ENCODE measurements around the gene GKN1.

GKN1 gene

GRCh38 chr2:69010437-69011194, 36.2 kb downstream of the GKN1 start:
- Histone ChIP-seq H4K20me1 (ENCODE audit: insufficient read depth, low read length) (no peaks in the 10 kb centered on the region), H2AFZ (ENCODE audit: low read depth, low read length) (no peak overlapping the region), H3K9me3 (ENCODE audit: insufficient read depth, low read length, severe bottlenecking) (no peaks in the 10 kb centered on the region), H3K4me3 (ENCODE audit: low read depth in 1 of 2, low read length in 2 of 2) (no peak overlapping the region), H3K27me3 (ENCODE audit: insufficient read depth, low read length, poor library complexity) (peaks cover 5% of the 10 kb centered on the region), H3K27ac (ENCODE audit: low read length) (no peak overlapping the region), H3K36me3 (ENCODE audit: insufficient read depth, low read length) (no peaks in the 10 kb centered on the region; the same call in 1 of the 2 replicates), H3K9ac (ENCODE audit: low read depth, low read length) (no peak overlapping the region), H3K4me1 (ENCODE audit: insufficient read depth, low read length) (peaks cover 24% of the 10 kb centered on the region), H3K79me2 (ENCODE audit: insufficient read depth, low read length) (peaks cover 19% of the 10 kb centered on the region), H3K4me2 (ENCODE audit: insufficient read depth, low read length) (no peak overlapping the region)
- ATAC-seq (ENCODE audit: insufficient read depth, low read depth), result no peak
- TF ChIP-seq EZH2 (IDR thresholded peaks at IDR 0.05; ENCODE audit: borderline replicate concordance, low read depth, low read length, severe bottlenecking), result no peak
- no peak for DNase-seq

- H3K9ac ChIP-seq (ENCODE audit: low read depth, low read length), result no peak overlapping the region
- no peaks in the 10 kb centered on the region for H3K9me3 ChIP-seq (ENCODE audit: insufficient read depth, low read length, severe bottlenecking)
- H2AFZ ChIP-seq (ENCODE audit: low read depth, low read length), result no peak overlapping the region
- no peak for ATAC-seq (ENCODE audit: insufficient read depth, low read depth)
- H3K4me2 ChIP-seq (ENCODE audit: insufficient read depth, low read length), result no peak overlapping the region
- H3K4me3 ChIP-seq (ENCODE audit: low read depth in 1 of 2, low read length in 2 of 2), result no peak overlapping the region
- peaks cover 24% of the 10 kb centered on the region for H3K4me1 ChIP-seq (ENCODE audit: insufficient read depth, low read length)
- no peak overlapping the region for H3K27ac ChIP-seq (ENCODE audit: low read length)
- no peaks in the 10 kb centered on the region; the same call in 1 of the 2 replicates for H3K36me3 ChIP-seq (ENCODE audit: insufficient read depth, low read length)
- no peak for TF ChIP-seq EZH2 (IDR thresholded peaks at IDR 0.05; ENCODE audit: borderline replicate concordance, low read depth, low read length, severe bottlenecking)
- peak; percentile 18 for TF ChIP-seq CTCF (IDR thresholded peaks at IDR 0.05; ENCODE audit: borderline replicate concordance, extremely low read depth, low read length, poor library complexity, severe bottlenecking)
- peaks cover 5% of the 10 kb centered on the region for H3K27me3 ChIP-seq (ENCODE audit: insufficient read depth, low read length, poor library complexity)
- peaks cover 25% of the 10 kb centered on the region for H3K79me2 ChIP-seq (ENCODE audit: insufficient read depth, low read length)
- no peaks in the 10 kb centered on the region for H4K20me1 ChIP-seq (ENCODE audit: insufficient read depth, low read length)
- DNase-seq, result no peak
Observed at GRCh38 chr2:69011611-69012157, 37.2 kb downstream of the GKN1 start.

GRCh38 chr2:69012310-69013141, 38.1 kb downstream of the GKN1 start:
- Histone ChIP-seq H3K4me3 (ENCODE audit: low read depth in 1 of 2, low read length in 2 of 2) (peak overlapping the region; percentile 88 to 99; a peak in 3 of 4 replicates), H3K4me2 (ENCODE audit: insufficient read depth, low read length) (peak overlapping the region; percentile 91), H3K27ac (ENCODE audit: low read length) (peak overlapping the region; percentile 76; the same call in 1 of the 2 replicates), H2AFZ (ENCODE audit: low read depth, low read length) (peak overlapping the region; percentile 99), H4K20me1 (ENCODE audit: insufficient read depth, low read length) (peaks cover 3% of the 10 kb centered on the region; the same call in 1 of the 2 replicates), H3K4me1 (ENCODE audit: insufficient read depth, low read length) (peaks cover 24% of the 10 kb centered on the region), H3K36me3 (ENCODE audit: insufficient read depth, low read length) (no peaks in the 10 kb centered on the region; the same call in 1 of the 2 replicates), H3K27me3 (ENCODE audit: insufficient read depth, low read length, poor library complexity) (peaks cover 5% of the 10 kb centered on the region), H3K9me3 (ENCODE audit: insufficient read depth, low read length, severe bottlenecking) (no peaks in the 10 kb centered on the region), H3K79me2 (ENCODE audit: insufficient read depth, low read length) (peaks cover 33% of the 10 kb centered on the region), H3K9ac (ENCODE audit: low read depth, low read length) (peak overlapping the region; percentile 90)
- peak; percentile 63 for ATAC-seq (ENCODE audit: insufficient read depth, low read depth)
- TF ChIP-seq EZH2 (IDR thresholded peaks at IDR 0.05; ENCODE audit: borderline replicate concordance, low read depth, low read length, severe bottlenecking), result peak; percentile 34
- peak; percentile 94 for TF ChIP-seq CTCF (IDR thresholded peaks at IDR 0.05; ENCODE audit: borderline replicate concordance, extremely low read depth, low read length, poor library complexity, severe bottlenecking)
- peak; percentile 79 for DNase-seq
